Type B pancreatic cell (in vitro differentiated cells): ENCODE results near the gene SLC34A3. TPM values are rescaled to one million over a fixed set of nuclear protein-coding genes. Genes with fewer than 3 reads are reported as not detected.
"Not testable (repeated sequence)": the region's sequence is repeated elsewhere in the genome, so short reads cannot be mapped to it uniquely, and the experiment has no call there.

ENCODE experiments used
- DNase-seq: peaks from one replicate; pipeline ENCODE4 v3.0.0; 2021; ENCODE audit warnings: mixed read lengths; ENCODE audit not compliant: unreplicated experiment; ENCODE audit errors: extremely low spot score
- H3K27ac Mint-ChIP-seq: 2 replicates; pipeline ENCODE4 v1.8.0; 2021; ENCODE audit warnings: mild to moderate bottlenecking, mixed read lengths
- H3K27me3 Mint-ChIP-seq: 2 replicates; pipeline ENCODE4 v1.8.0; 2021; ENCODE audit warnings: mixed read lengths
- H3K36me3 Mint-ChIP-seq: 2 replicates; pipeline ENCODE4 v1.8.0; 2021; ENCODE audit warnings: mixed read lengths
- H3K4me1 Mint-ChIP-seq: one replicate; pipeline ENCODE4 v1.8.0; 2021; ENCODE audit warnings: mixed read lengths; ENCODE audit not compliant: unreplicated experiment
- H3K4me3 Mint-ChIP-seq: 2 replicates; pipeline ENCODE4 v1.8.0; 2021; ENCODE audit warnings: mild to moderate bottlenecking, mixed read lengths
- H3K9me3 Mint-ChIP-seq: 2 replicates; pipeline ENCODE4 v1.8.0; 2021; ENCODE audit warnings: mixed read lengths
- CTCF ChIP-seq: fragments of 200-600 bp; sonication (generic); conservative IDR thresholded peaks from 2 replicates; pipeline ENCODE4 v1.5.0; 2021; ENCODE audit warnings: antibody characterized with exemption, mild to moderate bottlenecking
- total RNA-seq: library from RNA; stranded (reverse); gene quantifications from 2 replicates; pipeline ENCODE4 v1.2.1, GENCODE V29; 2021; ENCODE audit warnings: low replicate concordance

The SLC34A3 gene
- total RNA-seq, 1 donor from 2014 or later: 0.41 TPM

- H3K4me3 Mint-ChIP-seq, H3K4me1 Mint-ChIP-seq, H3K27me3 Mint-ChIP-seq, DNase-seq, H3K9me3 Mint-ChIP-seq, H3K27ac Mint-ChIP-seq, H3K36me3 Mint-ChIP-seq: not testable (repeated sequence)
- peak; percentile 68 for TF ChIP-seq CTCF
Measured at GRCh38 chr9:137262173-137262908, 31.6 kb downstream of the SLC34A3 start.

- H3K4me1 Mint-ChIP-seq: no peaks in the 10 kb centered on the region
- H3K36me3 Mint-ChIP-seq: no peaks in the 10 kb centered on the region
- DNase-seq: no peak
- H3K4me3 Mint-ChIP-seq: no peak overlapping the region
- no peaks in the 10 kb centered on the region for H3K9me3 Mint-ChIP-seq
- TF ChIP-seq CTCF: no peak
- H3K27me3 Mint-ChIP-seq: no peaks in the 10 kb centered on the region
- H3K27ac Mint-ChIP-seq: no peak overlapping the region
Measured at GRCh38 chr9:137262909-137263285, 32.2 kb downstream of the SLC34A3 start.

- Mint-ChIP-seq H3K9me3 (no peaks in the 10 kb centered on the region), H3K4me1 (no peaks in the 10 kb centered on the region), H3K4me3 (no peak overlapping the region), H3K27ac (no peak overlapping the region), H3K36me3 (no peaks in the 10 kb centered on the region), H3K27me3 (no peaks in the 10 kb centered on the region)
- TF ChIP-seq CTCF: no peak
- DNase-seq: no peak
Measured at GRCh38 chr9:137263506-137263905, 32.8 kb downstream of the SLC34A3 start.

GRCh38 chr9:137264067-137264466, 33.4 kb downstream of the SLC34A3 start:
- Mint-ChIP-seq H3K4me1 (no peaks in the 10 kb centered on the region), H3K27ac (no peak overlapping the region), H3K9me3 (no peaks in the 10 kb centered on the region), H3K27me3 (no peaks in the 10 kb centered on the region), H3K4me3 (no peak overlapping the region), H3K36me3 (no peaks in the 10 kb centered on the region)
- DNase-seq: no peak
- TF ChIP-seq CTCF: no peak

GRCh38 chr9:137265496-137266161, 34.9 kb downstream of the SLC34A3 start:
- Mint-ChIP-seq H3K27ac (no peak overlapping the region), H3K27me3 (no peaks in the 10 kb centered on the region), H3K4me1 (no peaks in the 10 kb centered on the region), H3K4me3 (no peak overlapping the region), H3K9me3 (no peaks in the 10 kb centered on the region), H3K36me3 (no peaks in the 10 kb centered on the region)
- TF ChIP-seq CTCF: no peak
- DNase-seq: no peak
